Vagina (tissue), 2 donors: ENCODE measurements around the gene PPP2R2C.

Experiments
- POLR2A ChIP-seq, 2 donors: fragments of 450-650 bp; IDR thresholded peaks; one replicate each; pipeline ENCODE4 v1.6.1; 2017; ENCODE audit warnings: antibody characterized with exemption in 2 of 2, mild to moderate bottlenecking in 2 of 2, moderate library complexity in 2 of 2
- TF ChIP-seq, protein P1 (sequence below), 3 experiments: fragments of 450-650 bp in 2 of 3; fragments of 200-600 bp in 1 of 3; sonication (generic) in 1 of 3; IDR thresholded peaks; one replicate each; pipeline ENCODE4 v1.5.1; 2017 to 2019; ENCODE audit warnings: antibody characterized with exemption in 3 of 3, mild to moderate bottlenecking in 2 of 3, moderate library complexity in 2 of 3

DNA sequence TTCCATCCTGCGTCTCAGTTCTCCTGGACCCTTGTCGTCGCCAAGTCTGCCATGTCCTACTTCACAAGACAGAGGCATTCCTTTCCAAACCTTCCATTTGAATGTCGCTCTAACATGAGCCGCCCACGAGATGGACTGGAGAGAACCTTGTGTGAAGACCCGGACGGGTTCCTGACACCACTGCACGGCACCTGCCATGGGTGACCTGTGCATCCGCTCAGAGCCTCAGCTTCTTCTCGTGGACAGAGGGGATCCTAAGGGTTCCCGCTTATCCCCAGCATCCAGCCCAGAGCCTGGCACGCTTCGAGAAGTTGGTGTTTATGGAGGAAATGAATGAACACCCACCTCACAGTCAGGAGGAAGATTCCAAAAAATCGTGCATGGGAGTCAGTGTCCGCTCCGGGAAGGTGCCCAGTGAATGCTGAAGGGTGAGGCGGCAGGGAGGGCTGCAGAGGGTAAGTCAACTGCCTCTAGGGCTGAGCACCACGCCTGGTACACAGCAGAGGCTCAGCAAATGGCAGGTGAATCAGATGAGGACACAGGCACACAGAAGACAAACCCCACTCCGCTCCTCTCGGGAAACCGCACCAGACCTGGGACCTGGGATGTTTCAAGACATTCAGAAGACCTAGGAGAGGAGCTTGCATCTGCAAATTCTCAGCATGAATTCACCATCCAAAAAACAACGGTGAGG lies 150.2 kb downstream of the PPP2R2C start:
- TF ChIP-seq, protein P1, sequence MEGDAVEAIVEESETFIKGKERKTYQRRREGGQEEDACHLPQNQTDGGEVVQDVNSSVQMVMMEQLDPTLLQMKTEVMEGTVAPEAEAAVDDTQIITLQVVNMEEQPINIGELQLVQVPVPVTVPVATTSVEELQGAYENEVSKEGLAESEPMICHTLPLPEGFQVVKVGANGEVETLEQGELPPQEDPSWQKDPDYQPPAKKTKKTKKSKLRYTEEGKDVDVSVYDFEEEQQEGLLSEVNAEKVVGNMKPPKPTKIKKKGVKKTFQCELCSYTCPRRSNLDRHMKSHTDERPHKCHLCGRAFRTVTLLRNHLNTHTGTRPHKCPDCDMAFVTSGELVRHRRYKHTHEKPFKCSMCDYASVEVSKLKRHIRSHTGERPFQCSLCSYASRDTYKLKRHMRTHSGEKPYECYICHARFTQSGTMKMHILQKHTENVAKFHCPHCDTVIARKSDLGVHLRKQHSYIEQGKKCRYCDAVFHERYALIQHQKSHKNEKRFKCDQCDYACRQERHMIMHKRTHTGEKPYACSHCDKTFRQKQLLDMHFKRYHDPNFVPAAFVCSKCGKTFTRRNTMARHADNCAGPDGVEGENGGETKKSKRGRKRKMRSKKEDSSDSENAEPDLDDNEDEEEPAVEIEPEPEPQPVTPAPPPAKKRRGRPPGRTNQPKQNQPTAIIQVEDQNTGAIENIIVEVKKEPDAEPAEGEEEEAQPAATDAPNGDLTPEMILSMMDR (IDR thresholded peaks at IDR 0.05): no peak
- no peak for TF ChIP-seq POLR2A (IDR thresholded peaks at IDR 0.05)
